Measurements from ENCODE around the gene CCR6.

Gene CCR6

GRCh38 chr6:167107787-167108186 lies 15.1 kb upstream of the CCR6 start:
- H3K4me3 ChIP-seq (replicated peaks; ENCODE audit: low read depth, low read length): no peak overlapping the region
- no peak for DNase-seq (ENCODE audit: low read depth)
- TF ChIP-seq, protein P1, sequence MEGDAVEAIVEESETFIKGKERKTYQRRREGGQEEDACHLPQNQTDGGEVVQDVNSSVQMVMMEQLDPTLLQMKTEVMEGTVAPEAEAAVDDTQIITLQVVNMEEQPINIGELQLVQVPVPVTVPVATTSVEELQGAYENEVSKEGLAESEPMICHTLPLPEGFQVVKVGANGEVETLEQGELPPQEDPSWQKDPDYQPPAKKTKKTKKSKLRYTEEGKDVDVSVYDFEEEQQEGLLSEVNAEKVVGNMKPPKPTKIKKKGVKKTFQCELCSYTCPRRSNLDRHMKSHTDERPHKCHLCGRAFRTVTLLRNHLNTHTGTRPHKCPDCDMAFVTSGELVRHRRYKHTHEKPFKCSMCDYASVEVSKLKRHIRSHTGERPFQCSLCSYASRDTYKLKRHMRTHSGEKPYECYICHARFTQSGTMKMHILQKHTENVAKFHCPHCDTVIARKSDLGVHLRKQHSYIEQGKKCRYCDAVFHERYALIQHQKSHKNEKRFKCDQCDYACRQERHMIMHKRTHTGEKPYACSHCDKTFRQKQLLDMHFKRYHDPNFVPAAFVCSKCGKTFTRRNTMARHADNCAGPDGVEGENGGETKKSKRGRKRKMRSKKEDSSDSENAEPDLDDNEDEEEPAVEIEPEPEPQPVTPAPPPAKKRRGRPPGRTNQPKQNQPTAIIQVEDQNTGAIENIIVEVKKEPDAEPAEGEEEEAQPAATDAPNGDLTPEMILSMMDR (IDR thresholded peaks at IDR 0.05; ENCODE audit: low read length, missing control alignments): no peak

DNA sequence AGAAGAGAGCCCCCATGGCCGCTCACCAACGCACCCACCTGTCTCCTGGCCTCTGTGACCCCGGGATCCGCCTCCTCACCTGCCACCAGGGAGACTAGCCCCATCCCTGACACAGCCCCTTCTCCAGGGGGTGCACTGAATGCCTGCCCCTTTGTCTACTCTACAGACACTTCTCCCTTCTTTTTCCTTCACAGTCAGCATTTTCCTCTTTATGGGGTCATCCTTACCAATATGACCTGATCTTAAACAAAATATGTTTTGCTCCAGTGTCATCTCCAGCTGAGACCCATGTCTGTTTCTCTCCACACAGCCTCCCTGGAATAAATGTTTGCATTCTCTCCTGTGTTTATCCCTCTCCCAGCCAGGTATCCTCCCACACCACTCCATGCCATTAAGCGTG lies 14.6 kb upstream of the CCR6 start:
- DNase-seq (ENCODE audit: low read depth): no peak
- TF ChIP-seq, protein P1 (IDR thresholded peaks at IDR 0.05; ENCODE audit: low read length, missing control alignments): no peak
- no peak overlapping the region for H3K4me3 ChIP-seq (replicated peaks; ENCODE audit: low read depth, low read length)

DNA sequence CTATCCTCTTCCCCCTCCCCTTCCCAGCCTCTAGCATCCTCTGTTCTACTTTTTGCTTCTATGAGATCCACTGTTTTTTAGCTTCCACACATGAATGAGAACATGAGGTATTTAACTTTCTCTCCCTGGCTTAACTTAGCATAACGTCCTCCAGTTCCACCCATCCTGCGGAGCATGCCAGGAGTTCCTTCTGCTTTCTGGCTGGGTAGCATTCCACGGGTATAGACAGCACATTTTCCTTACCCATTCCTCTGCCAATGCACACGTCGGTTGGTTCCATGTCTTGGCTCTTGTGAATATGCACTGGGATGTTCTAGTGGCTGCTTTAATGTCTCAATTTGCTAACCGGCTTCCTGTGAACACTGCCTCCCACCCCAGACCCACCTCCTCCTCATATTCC lies 13.2 kb upstream of the CCR6 start:
- no peak for DNase-seq (ENCODE audit: low read depth)
- H3K4me3 ChIP-seq (replicated peaks; ENCODE audit: low read depth, low read length): no peak overlapping the region
- TF ChIP-seq, protein P1 (IDR thresholded peaks at IDR 0.05; ENCODE audit: low read length, missing control alignments): no peak

DNA sequence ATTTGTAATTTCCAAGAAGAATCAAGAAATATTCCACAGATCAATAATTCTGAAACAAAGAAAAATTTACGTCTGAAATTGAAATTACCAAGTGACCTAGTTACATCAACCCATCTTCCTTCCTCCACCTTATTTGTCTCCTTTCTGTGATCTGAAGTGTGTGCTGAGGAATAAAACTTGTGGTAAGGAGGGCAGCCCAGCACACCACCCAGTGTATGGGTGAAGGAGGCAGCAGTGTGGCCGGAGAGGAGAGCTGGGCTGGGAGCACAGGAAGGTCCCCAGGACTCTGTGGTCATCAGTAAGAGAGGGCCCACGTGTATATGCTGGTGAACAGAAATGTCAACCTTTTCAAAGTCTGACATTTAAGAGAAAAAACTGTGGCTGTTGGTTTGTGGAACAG lies 11.3 kb upstream of the CCR6 start:
- no peak for DNase-seq (ENCODE audit: low read depth)
- H3K4me3 ChIP-seq (replicated peaks; ENCODE audit: low read depth, low read length): no peak overlapping the region
- TF ChIP-seq, protein P1 (IDR thresholded peaks at IDR 0.05; ENCODE audit: low read length, missing control alignments): no peak

DNA sequence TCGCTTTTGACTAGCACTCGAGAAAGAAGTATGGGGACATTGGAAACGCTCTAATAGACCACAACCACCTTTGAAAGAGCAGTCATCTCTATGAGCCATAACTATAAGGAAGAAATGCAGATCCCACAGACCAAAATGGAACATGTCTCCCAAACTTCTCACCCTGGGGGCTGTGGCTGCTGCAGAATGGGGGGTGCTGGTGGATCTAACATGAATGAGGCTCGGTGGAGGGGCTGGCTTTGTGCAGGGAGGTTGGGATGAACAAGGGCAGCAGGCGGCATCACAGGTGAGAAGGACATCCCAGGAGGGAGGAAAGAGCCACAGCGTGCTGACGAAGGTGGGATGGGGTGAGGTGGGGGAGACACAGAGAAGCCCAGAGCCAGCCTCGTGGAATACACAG lies 10.5 kb upstream of the CCR6 start:
- no peak overlapping the region for H3K4me3 ChIP-seq (replicated peaks; ENCODE audit: low read depth, low read length)
- TF ChIP-seq, protein P1 (IDR thresholded peaks at IDR 0.05; ENCODE audit: low read length, missing control alignments): no peak
- DNase-seq (ENCODE audit: low read depth): no peak

DNA sequence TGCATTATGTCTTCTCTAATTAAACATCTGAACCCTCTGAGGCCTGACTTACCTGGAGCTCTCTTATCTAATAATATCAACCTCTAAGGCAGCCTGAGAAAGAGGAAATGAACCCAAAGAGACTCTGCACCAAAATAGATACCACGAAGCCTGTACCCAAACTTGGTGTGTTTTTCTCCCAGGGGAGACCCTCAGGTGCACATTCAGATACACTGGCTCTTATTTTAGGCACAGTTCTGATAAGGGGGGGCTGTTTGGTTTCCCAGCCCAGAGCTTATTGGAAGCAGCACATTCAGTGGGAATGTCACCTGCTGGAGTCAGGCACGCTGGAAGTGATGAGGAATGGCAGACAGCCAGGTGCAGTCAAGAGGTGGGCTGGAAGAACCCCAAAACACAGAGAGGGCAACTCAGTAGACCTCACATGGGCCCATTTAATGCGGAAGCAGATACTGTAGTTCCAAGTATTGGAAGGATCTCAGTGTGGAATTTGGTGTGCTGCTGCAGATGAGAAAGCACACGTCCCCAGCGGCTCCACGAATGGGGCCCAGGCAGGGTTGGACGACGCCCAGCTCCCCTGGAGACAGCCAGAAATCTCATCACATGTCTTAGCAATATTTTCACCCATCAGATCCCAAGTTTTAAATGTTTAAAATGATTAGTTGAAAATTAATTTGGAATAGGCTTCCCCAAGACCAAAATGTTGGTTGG lies 9.7 kb upstream of the CCR6 start:
- no peak overlapping the region for H3K4me3 ChIP-seq (replicated peaks; ENCODE audit: low read depth, low read length)
- DNase-seq (ENCODE audit: low read depth): no peak
- TF ChIP-seq, protein P1 (IDR thresholded peaks at IDR 0.05; ENCODE audit: low read length, missing control alignments): no peak

All from fibroblast of pulmonary artery (primary cell).